Coronary artery (tissue), 2 donors: ENCODE data around the gene LIF.

Experiments
- DNase-seq: peaks from one replicate; pipeline ENCODE4 v3.0.0-alpha.2; 2017; ENCODE audit warnings: low spot score
- H3K27ac ChIP-seq, 2 donors: fragments of 200-600 bp; sonication (generic); one replicate each; pipeline ENCODE4 v1.5.1; 2016 to 2019
- H3K4me3 ChIP-seq: fragments of 200-600 bp; sonication (generic); 2 replicates; pipeline ENCODE4 v1.5.1; 2016; ENCODE audit warnings: mild to moderate bottlenecking, moderate library complexity
- TF ChIP-seq, protein P1 (sequence below): fragments of 200-600 bp; sonication (generic); IDR thresholded peaks from one replicate; pipeline ENCODE4 v1.5.1; 2019; ENCODE audit warnings: antibody characterized with exemption

LIF gene

DNA sequence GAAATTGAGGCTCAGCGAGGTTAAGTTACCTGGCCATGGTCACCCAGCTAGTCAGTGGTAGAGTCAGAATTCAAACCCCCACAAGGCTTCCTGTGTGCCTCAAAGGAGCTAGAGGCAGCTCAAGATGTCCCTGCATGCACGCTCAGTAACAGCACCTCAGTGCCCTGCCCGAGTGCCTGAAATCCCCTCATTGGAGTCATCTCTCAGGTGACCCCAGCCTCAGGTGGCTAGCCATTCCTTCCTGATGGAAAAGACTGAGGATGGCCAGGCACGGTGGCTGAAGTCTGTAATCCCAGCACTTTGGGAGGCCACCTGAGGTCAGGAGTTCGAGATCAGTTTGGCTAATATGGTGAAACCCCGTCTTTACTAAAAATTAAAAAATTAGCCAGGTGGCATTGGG lies 36.9 kb downstream of the LIF start:
- DNase-seq = no peak
- Histone ChIP-seq H3K27ac (peak overlapping the region; percentile 76 to 82), H3K4me3 (no peak overlapping the region)
- TF ChIP-seq, protein P1, sequence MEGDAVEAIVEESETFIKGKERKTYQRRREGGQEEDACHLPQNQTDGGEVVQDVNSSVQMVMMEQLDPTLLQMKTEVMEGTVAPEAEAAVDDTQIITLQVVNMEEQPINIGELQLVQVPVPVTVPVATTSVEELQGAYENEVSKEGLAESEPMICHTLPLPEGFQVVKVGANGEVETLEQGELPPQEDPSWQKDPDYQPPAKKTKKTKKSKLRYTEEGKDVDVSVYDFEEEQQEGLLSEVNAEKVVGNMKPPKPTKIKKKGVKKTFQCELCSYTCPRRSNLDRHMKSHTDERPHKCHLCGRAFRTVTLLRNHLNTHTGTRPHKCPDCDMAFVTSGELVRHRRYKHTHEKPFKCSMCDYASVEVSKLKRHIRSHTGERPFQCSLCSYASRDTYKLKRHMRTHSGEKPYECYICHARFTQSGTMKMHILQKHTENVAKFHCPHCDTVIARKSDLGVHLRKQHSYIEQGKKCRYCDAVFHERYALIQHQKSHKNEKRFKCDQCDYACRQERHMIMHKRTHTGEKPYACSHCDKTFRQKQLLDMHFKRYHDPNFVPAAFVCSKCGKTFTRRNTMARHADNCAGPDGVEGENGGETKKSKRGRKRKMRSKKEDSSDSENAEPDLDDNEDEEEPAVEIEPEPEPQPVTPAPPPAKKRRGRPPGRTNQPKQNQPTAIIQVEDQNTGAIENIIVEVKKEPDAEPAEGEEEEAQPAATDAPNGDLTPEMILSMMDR = no peak

DNA sequence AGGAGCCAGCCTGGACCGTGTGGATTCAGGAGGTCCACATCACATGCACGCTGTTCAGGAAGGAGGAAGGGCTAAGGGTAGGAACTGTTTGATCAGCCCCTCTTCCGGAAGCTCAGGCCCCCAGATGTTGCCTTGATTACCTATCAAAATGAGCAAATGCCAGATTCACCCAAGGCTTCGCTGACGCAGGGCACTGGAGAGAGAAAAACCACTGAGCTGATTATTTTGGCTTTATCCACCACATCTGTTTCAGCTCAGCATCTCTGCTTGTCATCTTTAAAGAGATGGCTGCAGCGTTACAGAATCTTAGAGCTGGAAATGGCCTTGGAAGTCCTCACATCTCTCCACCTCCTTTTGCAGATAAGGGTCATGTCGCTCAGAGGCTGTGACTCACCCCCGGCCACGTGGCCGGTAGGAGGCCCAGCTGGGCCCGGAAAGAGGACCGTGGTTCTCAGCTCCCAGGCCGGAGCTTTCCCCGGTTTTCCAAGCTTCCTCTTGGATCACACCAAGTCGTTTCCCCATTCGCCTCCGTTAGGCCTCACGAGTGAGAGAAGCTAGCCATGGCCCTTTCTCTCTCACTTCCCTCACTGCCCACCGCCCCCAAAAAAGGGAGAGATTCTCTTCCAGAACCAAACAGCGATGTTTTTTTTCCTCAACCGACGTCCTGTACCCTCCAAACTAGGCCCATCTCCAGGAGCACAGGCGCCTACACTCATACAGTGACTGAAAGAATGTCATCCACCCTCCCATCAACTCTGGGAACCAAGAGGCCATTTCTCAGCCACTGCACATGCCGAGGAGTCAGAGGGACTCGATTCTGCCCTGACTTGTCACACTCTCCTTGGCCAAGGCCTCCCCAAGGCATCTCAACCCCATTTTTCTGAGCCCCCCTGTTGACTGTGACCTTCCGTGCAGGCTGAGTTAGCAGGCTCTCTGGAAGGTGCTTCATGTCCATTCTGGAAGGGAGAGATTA lies 37.6 kb downstream of the LIF start:
- H3K4me3 ChIP-seq = no peak overlapping the region
- TF ChIP-seq, protein P1 = no peak
- H3K27ac ChIP-seq = peak overlapping the region; percentile 76 to 82
- DNase-seq = peak; percentile 88

DNA sequence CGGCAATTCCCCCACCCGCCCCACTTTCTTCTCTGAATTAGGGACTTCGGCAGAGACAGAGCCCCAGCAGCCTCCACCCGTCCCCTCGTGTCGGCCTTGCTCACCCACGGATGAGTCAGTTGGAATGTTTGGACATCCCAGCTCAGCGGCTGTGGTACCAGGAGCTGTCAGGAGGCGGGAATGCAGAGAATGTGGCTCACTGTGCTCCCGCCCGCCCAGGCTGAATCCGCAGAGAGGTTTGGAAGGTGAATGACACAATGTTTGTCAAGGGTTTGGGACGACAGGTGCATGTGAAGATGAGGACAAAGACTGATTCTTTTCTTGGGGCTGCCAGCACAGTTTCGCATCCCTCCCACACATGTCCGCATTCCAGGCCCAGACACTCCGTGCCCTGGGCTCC lies 39.6 kb downstream of the LIF start:
- TF ChIP-seq, protein P1 = no peak
- H3K4me3 ChIP-seq = no peak overlapping the region
- peak overlapping the region; percentile 12 to 76 for H3K27ac ChIP-seq
- no peak for DNase-seq

DNA sequence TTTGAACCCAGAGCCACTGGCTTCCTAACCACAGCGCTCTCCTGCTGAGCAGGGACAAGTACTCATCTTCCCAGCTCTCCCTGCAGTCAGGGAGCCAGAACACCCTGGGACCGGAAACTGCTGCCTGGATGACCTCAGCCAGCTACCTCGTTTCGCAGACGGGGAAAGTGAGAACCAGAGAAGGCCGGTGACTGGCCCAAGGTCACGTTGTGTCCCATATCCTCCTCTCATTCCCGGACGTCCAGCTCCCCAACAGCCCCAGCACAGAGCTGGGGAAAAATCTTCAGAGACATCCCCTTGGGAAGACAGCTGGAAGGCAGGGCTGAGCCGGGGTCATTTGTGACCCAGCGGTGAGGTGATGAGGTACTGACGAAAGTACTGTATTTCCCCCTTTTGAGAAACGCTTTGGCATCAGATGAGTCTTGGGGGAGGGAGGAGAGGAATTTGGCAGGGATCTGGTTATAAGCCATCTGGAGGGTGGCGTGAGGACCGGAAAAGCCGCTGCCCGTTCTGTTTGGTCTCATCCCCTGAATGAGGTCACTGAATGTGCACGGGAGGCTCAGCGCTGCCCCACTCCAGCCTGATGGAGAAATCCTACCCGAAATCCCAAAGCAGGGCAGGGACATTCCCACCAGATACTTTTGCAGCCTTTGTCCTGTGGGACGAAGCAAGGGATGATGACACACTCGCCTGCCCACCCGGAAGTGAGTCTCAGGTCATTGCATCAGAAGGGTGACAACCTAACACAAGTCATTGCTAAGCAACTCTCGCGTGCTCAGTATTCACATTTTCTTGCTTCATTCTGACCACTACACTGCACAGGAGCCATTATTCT lies 41.1 kb downstream of the LIF start:
- TF ChIP-seq, protein P1 = no peak
- DNase-seq = peak; percentile 87
- peak overlapping the region; percentile 50 for H3K4me3 ChIP-seq

DNA sequence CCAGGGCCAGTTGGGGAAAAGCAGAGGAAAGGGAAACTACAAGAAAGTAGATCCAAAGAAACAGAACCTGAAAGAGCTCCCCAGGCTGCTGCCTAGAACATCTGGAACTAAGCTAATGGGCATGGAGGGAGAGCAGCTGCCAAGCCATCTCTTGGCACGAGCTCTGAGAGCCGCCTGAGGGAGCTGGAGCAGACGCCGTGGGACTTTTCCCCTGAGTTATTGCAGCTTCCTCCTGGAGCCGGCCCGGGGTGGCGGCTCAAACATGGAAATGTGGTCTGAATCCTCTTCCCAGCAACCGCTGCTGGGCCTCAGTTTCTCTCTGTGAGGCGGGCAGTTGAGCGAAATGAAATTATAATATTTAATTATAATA lies 41.8 kb downstream of the LIF start:
- no peak for DNase-seq
- TF ChIP-seq, protein P1 = no peak
- Histone ChIP-seq H3K4me3 (no peak overlapping the region), H3K27ac (peak overlapping the region in 1 of 2 donors; percentile 33)

More for the DNA sequence above, 41.1 kb downstream of the LIF start:
- H3K27ac ChIP-seq = peak overlapping the region; percentile 3 to 76

DNA sequence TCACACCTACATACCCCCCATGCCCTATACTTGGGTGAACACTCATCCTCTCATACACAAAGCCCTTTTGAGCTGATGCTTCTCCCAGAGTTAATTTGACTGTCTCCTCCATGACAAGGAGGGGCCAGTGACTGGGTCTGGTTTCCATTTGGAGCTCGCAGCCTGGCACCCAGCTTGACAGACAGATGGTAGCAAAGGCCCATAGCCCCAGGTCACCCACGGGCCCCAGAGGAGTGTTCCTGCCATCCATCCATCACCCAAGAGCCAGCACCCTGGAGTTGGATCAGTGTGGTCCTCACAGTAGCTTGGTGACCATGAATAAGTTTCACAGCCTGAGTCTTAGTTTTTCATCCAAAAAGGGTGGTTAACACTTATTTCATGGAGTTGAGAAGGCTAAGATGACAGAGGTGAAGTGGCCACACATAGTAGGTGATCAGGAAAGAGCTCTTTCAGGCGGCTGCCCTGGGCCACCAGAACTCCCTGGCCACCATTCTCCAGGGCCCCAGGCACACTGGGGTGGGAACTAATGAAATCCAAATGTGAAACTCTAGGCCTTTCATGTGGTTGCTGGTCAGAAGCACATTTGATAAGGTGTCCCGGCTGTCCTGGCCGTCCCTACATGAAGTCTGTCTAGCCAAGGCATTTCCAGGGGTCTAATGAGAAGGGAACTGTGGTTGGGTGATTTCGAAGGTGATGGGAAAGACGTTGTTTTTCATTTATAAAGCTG lies 42.4 kb downstream of the LIF start:
- peak overlapping the region in 1 of 2 donors; percentile 33 for H3K27ac ChIP-seq
- no peak overlapping the region for H3K4me3 ChIP-seq
- no peak for DNase-seq
- TF ChIP-seq, protein P1 = no peak
